NCI-H446 (cell line): ENCODE results near the gene GPR137B.

Experiments used
- DNase-seq, 2 experiments: peaks; one replicate each; lab custom pipeline; 2025; lab: John Stamatoyannopoulos, UW

GPR137B gene

GRCh38 chr1:236201786-236202185, 59.4 kb downstream of the GPR137B start:
- DNase-seq = no peak

- no peak for DNase-seq
Measured at GRCh38 chr1:236204039-236204438, 61.7 kb downstream of the GPR137B start.

- DNase-seq = no peak
Measured at GRCh38 chr1:236204656-236205055, 62.3 kb downstream of the GPR137B start.

GRCh38 chr1:236206548-236206947, 64.2 kb downstream of the GPR137B start:
- no peak for DNase-seq

DNA sequence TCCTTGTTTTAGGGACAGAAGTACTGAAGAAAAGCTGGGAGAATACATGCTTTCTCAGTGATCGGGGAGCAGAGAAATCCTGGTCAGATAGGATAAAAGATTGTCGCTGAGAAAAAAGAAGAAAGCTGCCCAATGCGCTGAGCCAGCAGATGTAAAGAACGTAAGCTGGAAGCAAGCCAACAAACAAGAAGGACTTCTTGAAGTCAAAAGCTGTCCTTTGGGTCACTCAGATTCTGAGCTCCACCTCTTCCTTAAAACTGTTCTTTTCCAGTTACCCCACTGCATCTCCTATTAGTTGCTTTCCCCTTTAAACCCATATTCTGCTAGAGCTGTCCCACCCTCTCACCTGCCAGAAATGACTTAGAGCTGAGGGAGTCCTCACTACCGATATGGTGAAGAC, 64.8 kb downstream of the GPR137B start:
- no peak for DNase-seq

- no peak for DNase-seq
Measured at GRCh38 chr1:236207569-236207968, 65.2 kb downstream of the GPR137B start.

DNA sequence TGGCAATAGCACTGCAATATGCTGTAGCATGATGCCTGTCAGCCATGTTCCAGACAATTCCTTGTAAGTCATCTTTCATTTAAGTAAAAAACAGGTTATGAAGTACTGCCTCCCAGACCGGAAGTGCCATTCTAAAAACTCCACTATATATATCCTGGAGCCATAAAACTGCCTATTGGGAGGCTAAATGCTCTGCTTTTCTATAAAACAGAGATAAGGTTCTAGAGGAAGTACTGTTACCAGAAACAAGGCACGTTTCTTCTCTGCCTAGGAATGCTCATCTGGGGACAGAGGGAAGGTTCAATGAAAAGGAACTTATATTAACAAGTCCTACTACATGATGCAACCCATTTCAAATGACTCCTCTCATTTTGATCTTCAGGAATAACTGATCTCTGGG, 66.8 kb downstream of the GPR137B start:
- DNase-seq = no peak

- no peak for DNase-seq
Measured at GRCh38 chr1:236209713-236210112, 67.4 kb downstream of the GPR137B start.

- DNase-seq = no peak
Measured at GRCh38 chr1:236211815-236212214, 69.5 kb downstream of the GPR137B start.

DNA sequence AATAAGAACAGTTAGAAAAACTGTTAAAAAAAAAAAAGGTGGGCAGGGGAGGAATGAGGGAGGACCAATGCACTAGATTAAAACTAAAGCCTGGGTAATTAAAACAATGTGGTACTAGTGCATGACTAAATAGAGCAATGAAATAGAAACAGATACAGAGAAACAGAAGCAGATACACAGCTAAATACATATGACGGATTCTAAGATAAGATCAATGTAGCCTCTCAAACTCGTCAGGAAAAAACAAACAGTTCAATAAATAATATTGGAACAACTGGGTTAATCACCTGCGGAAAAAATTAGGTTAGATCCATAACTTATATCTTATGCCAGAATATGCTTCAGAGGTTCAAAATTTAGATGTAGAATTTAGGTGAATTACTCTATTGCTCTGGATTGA, 71.2 kb downstream of the GPR137B start:
- no peak for DNase-seq

- DNase-seq = no peak
Measured at GRCh38 chr1:236214761-236215160, 72.4 kb downstream of the GPR137B start.

DNA sequence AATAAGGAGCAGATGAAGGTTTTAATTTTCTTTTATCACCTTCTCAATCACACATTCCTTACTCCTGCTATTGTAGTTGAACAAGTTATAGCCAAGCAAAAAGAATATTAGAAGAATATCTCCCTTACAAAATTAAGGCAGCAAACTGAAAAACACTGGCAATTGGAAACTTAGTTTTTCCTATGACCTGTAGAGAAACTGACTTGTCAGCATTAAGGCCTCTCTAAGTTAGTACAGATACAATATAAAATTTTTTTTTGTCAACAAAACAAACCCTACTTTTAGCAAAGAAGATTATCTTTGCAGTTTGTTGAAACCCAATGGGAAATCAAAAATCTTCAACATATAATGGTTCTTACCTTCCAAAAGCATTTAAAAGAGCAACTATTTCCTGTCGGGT, 78.1 kb downstream of the GPR137B start:
- DNase-seq = no peak

- no peak for DNase-seq
Measured at GRCh38 chr1:236222632-236223031, 80.3 kb downstream of the GPR137B start.

DNA sequence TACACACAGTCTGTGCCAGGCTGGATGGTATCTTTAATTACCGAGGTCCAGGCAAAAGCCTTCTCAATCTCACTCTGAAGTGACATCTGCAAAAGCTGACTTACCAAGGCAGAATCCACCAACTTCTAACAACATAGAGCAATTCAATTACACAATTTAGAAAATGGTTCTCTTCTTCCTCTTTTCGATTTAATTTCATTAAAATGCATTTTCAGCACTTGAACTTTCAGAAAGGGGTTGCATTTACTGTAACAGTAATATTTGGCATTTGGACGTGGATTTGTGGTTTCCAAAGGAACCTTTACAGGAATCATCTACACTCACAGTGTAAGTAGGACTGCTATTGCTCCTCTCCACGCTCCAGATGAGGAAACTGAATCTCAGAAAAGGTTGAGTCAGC, 86.1 kb downstream of the GPR137B start:
- no peak for DNase-seq

GRCh38 chr1:236235116-236235515, 92.8 kb downstream of the GPR137B start:
- DNase-seq = no peak

DNA sequence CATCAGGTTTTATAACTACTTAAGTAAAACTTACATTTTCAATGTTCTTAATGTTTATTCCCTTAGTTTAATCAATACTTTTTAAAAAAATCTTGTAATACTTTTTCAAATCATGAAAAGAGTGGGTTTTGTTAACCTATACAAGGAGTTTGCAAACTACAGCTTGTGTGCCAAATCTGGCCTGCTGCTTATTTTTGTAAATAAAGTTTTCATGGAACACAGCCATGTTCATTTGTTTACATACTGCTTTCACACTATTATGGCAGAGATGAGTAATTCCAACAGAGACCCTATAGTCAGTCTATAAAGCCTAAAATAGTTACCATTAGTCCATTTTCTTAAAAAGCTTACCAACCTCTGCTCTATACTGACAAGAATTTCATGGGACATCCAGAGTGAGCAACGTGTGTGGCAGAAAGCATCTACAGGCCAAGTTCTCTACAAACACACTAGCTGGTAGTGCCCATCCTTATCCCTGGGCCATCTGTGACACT, 96.8 kb downstream of the GPR137B start:
- DNase-seq = no peak

DNA sequence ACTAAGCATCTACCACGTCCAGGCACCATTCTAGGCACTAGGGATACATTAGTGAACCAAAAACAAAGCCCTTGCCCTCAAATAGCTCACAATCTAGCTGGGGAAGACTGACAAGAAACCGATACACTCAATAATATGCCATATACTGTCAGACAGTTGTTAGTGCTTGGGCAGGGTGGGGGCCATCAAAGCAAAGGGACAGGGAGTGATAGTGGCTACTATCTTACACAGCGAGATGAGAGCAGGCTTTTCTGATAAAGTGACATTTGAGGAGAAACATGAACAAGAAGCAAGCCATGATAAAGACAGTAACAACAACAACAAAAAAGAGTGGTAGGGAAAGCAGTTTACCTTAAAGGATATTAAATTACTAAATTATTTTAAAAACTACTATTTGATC, 98.3 kb downstream of the GPR137B start:
- DNase-seq = no peak

DNA sequence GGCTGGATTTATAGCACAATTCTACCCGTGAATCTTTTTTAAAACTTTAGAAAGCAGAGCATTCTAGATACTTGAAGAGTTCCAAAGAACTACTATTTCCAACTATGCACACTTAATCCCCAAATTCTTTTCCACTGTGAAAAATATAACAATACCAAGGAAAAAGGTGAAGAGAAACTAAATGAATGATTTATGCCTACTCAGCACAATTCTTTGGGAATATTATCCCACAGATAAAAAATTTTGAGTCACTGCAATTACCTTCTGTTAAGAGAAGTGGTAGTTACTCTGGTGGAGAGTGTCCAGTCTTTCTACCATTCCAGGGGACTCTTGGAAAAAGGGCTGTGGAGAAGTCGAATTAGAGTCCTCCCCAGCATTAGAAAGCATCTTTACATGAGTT, 100.2 kb downstream of the GPR137B start:
- DNase-seq = no peak

DNA sequence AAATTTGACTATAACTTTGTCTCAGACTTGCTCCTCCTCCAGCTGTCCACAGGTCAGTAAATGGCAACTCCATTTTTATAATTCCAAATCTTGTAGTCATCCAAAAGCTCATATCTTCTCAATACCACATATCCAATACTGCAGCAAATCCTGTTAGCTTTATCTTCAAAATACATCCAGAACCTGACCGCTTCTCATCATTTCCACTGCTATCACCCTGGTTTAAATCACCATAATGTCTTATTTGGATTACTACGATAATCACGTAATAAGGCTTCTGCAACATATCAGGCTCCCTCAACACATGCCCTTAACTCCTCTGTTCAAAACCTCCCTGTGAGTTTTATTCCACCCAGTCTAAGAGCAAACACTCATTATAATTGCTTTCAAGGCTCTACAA, 104.9 kb downstream of the GPR137B start:
- DNase-seq = no peak

DNA sequence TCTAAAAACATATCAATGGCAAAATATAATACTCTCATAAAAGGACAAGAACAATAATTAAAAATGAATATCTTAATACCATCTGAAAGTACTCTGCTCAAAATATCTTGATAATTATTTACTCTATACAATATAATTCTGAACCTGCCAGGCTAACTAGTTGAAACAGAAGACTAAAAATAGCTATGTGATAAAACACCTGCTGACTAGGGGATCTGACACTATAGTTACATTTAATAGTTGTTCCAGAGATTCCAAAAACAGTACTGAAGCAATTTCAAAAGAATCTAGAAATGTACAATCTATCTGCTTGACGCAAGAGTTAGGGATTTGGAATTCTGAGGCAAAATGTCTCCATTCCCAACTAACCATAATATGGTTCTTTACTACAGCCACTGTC, 109.2 kb downstream of the GPR137B start:
- no peak for DNase-seq

GRCh38 chr1:236253119-236253518, 110.8 kb downstream of the GPR137B start:
- DNase-seq = no peak

- no peak for DNase-seq
Measured at GRCh38 chr1:236253918-236254637, 111.7 kb downstream of the GPR137B start.

DNA sequence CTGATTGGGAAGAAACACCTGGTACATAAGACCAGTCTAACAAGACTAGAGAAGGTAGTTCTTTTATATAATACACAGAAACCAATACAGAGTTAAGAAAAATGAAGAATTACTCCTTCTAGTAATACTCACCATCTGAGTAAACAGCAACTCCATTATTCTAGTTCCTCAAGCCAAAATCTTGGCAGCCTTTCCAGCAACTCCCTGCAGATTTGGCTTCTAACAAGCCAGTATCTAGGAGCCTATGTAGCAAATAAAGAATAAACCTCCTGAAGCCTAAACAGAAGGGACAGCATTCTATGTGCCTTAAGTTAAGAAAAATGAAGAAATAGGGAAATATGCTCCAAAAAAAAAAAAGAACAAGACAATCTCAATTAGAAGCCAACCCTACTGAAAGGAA, 114.9 kb downstream of the GPR137B start:
- no peak for DNase-seq

DNA sequence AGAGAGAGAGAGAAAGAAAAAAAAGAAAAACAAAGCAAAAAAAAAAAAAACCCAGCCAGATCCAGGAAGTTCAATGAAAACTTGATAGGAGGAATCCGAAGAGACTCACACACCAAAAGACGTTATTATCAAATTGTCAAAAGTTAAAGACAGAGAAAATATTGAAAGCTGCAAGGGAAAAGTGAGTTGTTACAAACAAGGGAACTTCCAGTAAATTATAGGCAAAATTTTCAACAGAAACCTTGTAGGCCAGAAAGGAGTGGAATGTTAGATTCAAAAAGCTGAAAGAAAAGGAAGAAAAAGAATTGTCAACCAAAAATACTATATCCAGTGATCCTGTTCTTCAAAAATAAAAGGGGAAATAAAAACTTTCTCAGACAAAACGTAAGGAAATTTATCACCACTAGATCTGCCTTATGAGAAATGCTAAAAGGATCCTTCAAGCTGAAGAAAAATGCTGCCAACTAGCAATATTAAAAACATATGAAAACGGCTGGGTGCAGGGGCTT, 115.8 kb downstream of the GPR137B start:
- DNase-seq = no peak
